Measurements from ENCODE around the gene ZFP1.

DNA sequence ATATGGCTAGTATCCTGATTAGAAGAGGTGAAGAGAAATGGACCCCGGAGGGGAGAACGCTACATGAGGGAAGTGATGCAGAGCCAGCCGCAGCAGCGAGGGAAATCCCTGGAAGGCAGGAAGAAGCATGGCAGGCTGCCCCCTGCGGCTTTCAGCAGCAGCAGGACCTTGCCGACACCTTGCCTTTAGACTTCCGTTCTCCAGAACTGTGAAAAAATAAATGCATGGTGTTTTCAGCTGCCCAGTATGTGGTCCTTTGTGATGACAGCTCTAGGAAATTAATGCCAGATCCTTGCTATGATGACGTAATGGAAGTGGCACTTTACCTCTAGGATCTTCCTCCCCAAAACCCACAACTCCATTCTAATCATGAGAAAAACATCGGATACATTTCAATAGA, 9.7 kb upstream of the ZFP1 start:
- TF ChIP-seq, protein P1, sequence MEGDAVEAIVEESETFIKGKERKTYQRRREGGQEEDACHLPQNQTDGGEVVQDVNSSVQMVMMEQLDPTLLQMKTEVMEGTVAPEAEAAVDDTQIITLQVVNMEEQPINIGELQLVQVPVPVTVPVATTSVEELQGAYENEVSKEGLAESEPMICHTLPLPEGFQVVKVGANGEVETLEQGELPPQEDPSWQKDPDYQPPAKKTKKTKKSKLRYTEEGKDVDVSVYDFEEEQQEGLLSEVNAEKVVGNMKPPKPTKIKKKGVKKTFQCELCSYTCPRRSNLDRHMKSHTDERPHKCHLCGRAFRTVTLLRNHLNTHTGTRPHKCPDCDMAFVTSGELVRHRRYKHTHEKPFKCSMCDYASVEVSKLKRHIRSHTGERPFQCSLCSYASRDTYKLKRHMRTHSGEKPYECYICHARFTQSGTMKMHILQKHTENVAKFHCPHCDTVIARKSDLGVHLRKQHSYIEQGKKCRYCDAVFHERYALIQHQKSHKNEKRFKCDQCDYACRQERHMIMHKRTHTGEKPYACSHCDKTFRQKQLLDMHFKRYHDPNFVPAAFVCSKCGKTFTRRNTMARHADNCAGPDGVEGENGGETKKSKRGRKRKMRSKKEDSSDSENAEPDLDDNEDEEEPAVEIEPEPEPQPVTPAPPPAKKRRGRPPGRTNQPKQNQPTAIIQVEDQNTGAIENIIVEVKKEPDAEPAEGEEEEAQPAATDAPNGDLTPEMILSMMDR (IDR thresholded peaks at IDR 0.05), result no peak
- TF ChIP-seq POLR2A (IDR thresholded peaks at IDR 0.05) (no peak), POLR2AphosphoS5 (IDR thresholded peaks at IDR 0.05) (no peak)

Measured in upper lobe of left lung (tissue), 4 donors.